Measurements from ENCODE around the gene CBR1. TPM values are rescaled to one million over a fixed set of nuclear protein-coding genes. Genes with fewer than 3 reads are reported as not detected.

Gene CBR1
- total and polyA plus RNA-seq, 8 donors = 20.7 to 83.4 (median 30.1) TPM

GRCh38 chr21:36030581-36031189 is 39.1 kb upstream of the CBR1 start:
- ATAC-seq (no peak), DNase-seq (no peak)
- H3K4me3 ChIP-seq = no peak overlapping the region
- intact Hi-C loops (cut with DNase I) = no loop called here
- no peaks in the 10 kb centered on the region for H3K9me3 ChIP-seq
- H3K36me3 ChIP-seq = peaks cover 0 to 21% of the 10 kb centered on the region in 2 donors
- peaks cover 0 to 6% of the 10 kb centered on the region in 2 donors for H3K4me1 ChIP-seq
- no peak for TF ChIP-seq CTCF (IDR thresholded peaks at IDR 0.05)
- H3K27ac ChIP-seq = no peak overlapping the region
- H3K27me3 ChIP-seq = no peaks in the 10 kb centered on the region

GRCh38 chr21:36032647-36033406 is 37.0 kb upstream of the CBR1 start:
- Histone ChIP-seq H3K27ac (no peak overlapping the region), H3K9me3 (no peaks in the 10 kb centered on the region), H3K27me3 (no peaks in the 10 kb centered on the region), H3K4me3 (no peak overlapping the region), H3K4me1 (peaks cover 0 to 6% of the 10 kb centered on the region in 2 donors), H3K36me3 (peaks cover 0 to 43% of the 10 kb centered on the region in 2 donors)
- no peak for DNase-seq
- TF ChIP-seq CTCF (IDR thresholded peaks at IDR 0.05) = no peak
- no peak for ATAC-seq
- intact Hi-C loops (cut with DNase I) = no loop called here

GRCh38 chr21:36034211-36034913 is 35.5 kb upstream of the CBR1 start:
- Histone ChIP-seq H3K36me3 (peaks cover 0 to 58% of the 10 kb centered on the region in 2 donors), H3K27ac (no peak overlapping the region), H3K9me3 (no peaks in the 10 kb centered on the region), H3K4me3 (no peak overlapping the region), H3K27me3 (no peaks in the 10 kb centered on the region), H3K4me1 (no peaks in the 10 kb centered on the region)
- ATAC-seq (no peak), DNase-seq (no peak)
- intact Hi-C loops (cut with DNase I) = no loop called here
- TF ChIP-seq CTCF (IDR thresholded peaks at IDR 0.05) = no peak

- no peaks in the 10 kb centered on the region for H3K4me1 ChIP-seq
- ATAC-seq = peak; percentile 30
- intact Hi-C loops (cut with DNase I) = no loop called here
- DNase-seq = peak in 1 of 4 donors; percentile 40
- H3K4me3 ChIP-seq = no peak overlapping the region
- H3K27me3 ChIP-seq = no peaks in the 10 kb centered on the region
- H3K9me3 ChIP-seq = no peaks in the 10 kb centered on the region
- H3K36me3 ChIP-seq = peaks cover 0 to 68% of the 10 kb centered on the region in 2 donors
- no peak for TF ChIP-seq CTCF (IDR thresholded peaks at IDR 0.05)
- no peak overlapping the region for H3K27ac ChIP-seq
Observed at GRCh38 chr21:36035381-36035791, 34.4 kb upstream of the CBR1 start.

All from left lung (tissue), 10 donors.